Stimulated activated CD4-positive, alpha-beta T cell treated with anti-CD3 and anti-CD28 coated beads, Interleukin-12 subunit alpha, Interleukin-12 subunit beta, amount 100 ng/mL, for 24 hours (primary cell): ENCODE measurements around the gene CDCA5.

Source experiments
- DNase-seq, 2 experiments: peaks; one replicate each; pipeline ENCODE4 v3.0.0-alpha.2; 2020; ENCODE audit warnings: low read depth in 2 of 2

The CDCA5 gene

GRCh38 chr11:65045061-65045460 lies 38.8 kb downstream of the CDCA5 start:
- no peak for DNase-seq

- DNase-seq = no peak
These were observed 39.8 kb downstream of the CDCA5 start for GRCh38 chr11:65043881-65044501.

GRCh38 chr11:65042891-65043290 lies 40.9 kb downstream of the CDCA5 start:
- DNase-seq = no peak

- DNase-seq = peak; percentile 76 to 87
These were observed 42.8 kb downstream of the CDCA5 start, which contains the start of gene SAC3D1 for GRCh38 chr11:65040847-65041622. TSS of gene SAC3D1 (plus strand) at chr11:65041210. CDS start at chr11:65041293, 83 bp downstream.

GRCh38 chr11:65040520-65040846 lies 43.4 kb downstream of the CDCA5 start:
- DNase-seq = no peak

GRCh38 chr11:65036931-65037330 lies 46.9 kb downstream of the CDCA5 start:
- DNase-seq = no peak

GRCh38 chr11:65035579-65035978 lies 48.3 kb downstream of the CDCA5 start:
- no peak for DNase-seq

- DNase-seq = no peak
These were observed 49.4 kb downstream of the CDCA5 start for GRCh38 chr11:65034423-65034822.

GRCh38 chr11:65032216-65032615 lies 51.6 kb downstream of the CDCA5 start:
- DNase-seq = no peak
